Endothelial cell of umbilical vein (primary cell): Measurements from ENCODE around the gene CEP20. TPM values are rescaled to one million over a fixed set of nuclear protein-coding genes. Genes with fewer than 3 reads are reported as not detected.

Experiments
- BruUV-seq: library from RNA; stranded (reverse); fragments of 400-500 nt; replicated peaks from 2 replicates; lab custom pipeline; 2021; lab: Mats Ljungman, UMichigan
- CTCF ChIA-PET: fragments of 300-600, 350-600 bp; sonication (Branson Sonifier 250); formaldehyde crosslinking; loops from one replicate; lab custom pipeline; 2021; ENCODE audit warnings: antibody characterized with exemption, inconsistent platforms; lab: Charles Lee
- POLR2A ChIA-PET: fragments of 300-600, 350-600 bp; sonication (Branson Sonifier 250); formaldehyde crosslinking; loops from one replicate; lab custom pipeline; 2021; ENCODE audit warnings: antibody characterized with exemption, inconsistent platforms; lab: Charles Lee
- DNase-seq: peaks from one replicate; pipeline ENCODE4 v3.0.0-alpha.2; 2011; ENCODE audit warnings: low read depth, low spot score
- FAIRE-seq: peaks from 2 replicates; lab custom pipeline; 2011; peaks lifted over from hg19 to GRCh38; lab: Jason Lieb, UNC
- H2AFZ ChIP-seq: 2 replicates; pipeline ENCODE4 v1.6.0; 2012; ENCODE audit warnings: low read depth, low read length, control low read depth, inconsistent platforms
- H3K27ac ChIP-seq: 2 replicates; pipeline ENCODE4 v1.5.1; 2011; ENCODE audit warnings: low read depth, mild to moderate bottlenecking, control low read depth, low read length, moderate library complexity; ENCODE audit not compliant: insufficient read depth
- H3K27me3 ChIP-seq, 2 experiments: 2 replicates each; pipeline versions ENCODE4 v1.6.0 to v1.6.1; 2011; ENCODE audit warnings: low read length in 2 of 2, mixed read lengths in 1 of 2; ENCODE audit not compliant: control insufficient read depth in 2 of 2, insufficient read depth in 2 of 2
- H3K36me3 ChIP-seq, 2 experiments: 2 replicates in 1 of 2; 3 replicates in 1 of 2; pipeline ENCODE4 v1.5.1; 2011; ENCODE audit warnings: low read length in 2 of 2, mild to moderate bottlenecking in 1 of 2, moderate library complexity in 1 of 2; ENCODE audit not compliant: control insufficient read depth in 2 of 2, insufficient read depth in 2 of 2; ENCODE audit errors: extremely low read depth in 1 of 2
- H3K4me1 ChIP-seq: 3 replicates; pipeline ENCODE4 v1.5.1; 2011; ENCODE audit warnings: mild to moderate bottlenecking, low read length; ENCODE audit not compliant: control insufficient read depth, insufficient read depth; ENCODE audit errors: extremely low read depth
- H3K4me2 ChIP-seq: 2 replicates; pipeline ENCODE4 v1.6.1; 2011; ENCODE audit warnings: low read length, control low read depth, mixed read lengths; ENCODE audit not compliant: insufficient read depth
- H3K4me3 ChIP-seq, 3 experiments: fragments of 200-600 bp in 1 of 3; sonication (generic), shearing (Covaris generic) in 1 of 3; replicated peaks in 1 of 3; 2 replicates each; pipeline ENCODE4 v1.5.1; 2011 to 2016; ENCODE audit warnings: control low read depth in 3 of 3, low read length in 3 of 3, mild to moderate bottlenecking in 2 of 3, inconsistent platforms in 1 of 3, low read depth in 1 of 3, moderate library complexity in 1 of 3; ENCODE audit not compliant: insufficient read depth in 1 of 3
- H3K79me2 ChIP-seq: 2 replicates; pipeline ENCODE4 v1.6.0; 2012; ENCODE audit warnings: low read length, inconsistent platforms; ENCODE audit not compliant: control insufficient read depth, insufficient read depth
- H3K9ac ChIP-seq: replicated peaks from 2 replicates; pipeline ENCODE3; 2011; ENCODE audit warnings: low read length, control low read depth; ENCODE audit not compliant: insufficient read depth; ENCODE audit errors: extremely low read depth
- H3K9me1 ChIP-seq: replicated peaks from 3 replicates; pipeline ENCODE4 v1.6.0; 2011; ENCODE audit warnings: mild to moderate bottlenecking, low read length; ENCODE audit not compliant: control insufficient read depth, insufficient read depth; ENCODE audit errors: extremely low read depth
- H3K9me3 ChIP-seq: replicated peaks from 2 replicates; pipeline ENCODE4 v1.5.1; 2012; ENCODE audit warnings: low read length, inconsistent platforms; ENCODE audit not compliant: control insufficient read depth, insufficient read depth
- H4K20me1 ChIP-seq: replicated peaks from 2 replicates; pipeline ENCODE3; 2011; ENCODE audit warnings: mild to moderate bottlenecking, low read length; ENCODE audit not compliant: control insufficient read depth, insufficient read depth; ENCODE audit errors: extremely low read depth
- CTCF ChIP-seq, 2 donors: IDR thresholded peaks; 1 replicate in 1 of 2; 2 replicates in 1 of 2; pipeline ENCODE4 v1.5.1; 2011; ENCODE audit warnings: low read length in 2 of 2, mild to moderate bottlenecking in 2 of 2, moderate library complexity in 2 of 2, control low read depth in 1 of 2, inconsistent platforms in 1 of 2, low read depth in 1 of 2; ENCODE audit not compliant: insufficient read depth in 1 of 2; ENCODE audit errors: extremely low read depth in 1 of 2
- EZH2 ChIP-seq: IDR thresholded peaks from 2 replicates; pipeline ENCODE4 v1.6.1; 2012; ENCODE audit warnings: borderline replicate concordance, low read depth, mild to moderate bottlenecking, moderate library complexity, low read length, inconsistent platforms; ENCODE audit not compliant: severe bottlenecking
- FOS ChIP-seq: IDR thresholded peaks from 2 replicates; pipeline ENCODE4 v1.6.1; 2011; ENCODE audit warnings: mild to moderate bottlenecking, low read length, moderate library complexity, borderline replicate concordance; ENCODE audit not compliant: insufficient read depth
- GATA2 ChIP-seq: IDR thresholded peaks from 2 replicates; pipeline ENCODE4 v1.7.0; 2011; ENCODE audit warnings: low read depth, mild to moderate bottlenecking, moderate library complexity, mixed read lengths, low read length; ENCODE audit not compliant: insufficient read length, insufficient read depth
- JUN ChIP-seq: IDR thresholded peaks from 2 replicates; pipeline ENCODE4 v1.6.1; 2011; ENCODE audit warnings: borderline replicate concordance, low read depth; ENCODE audit not compliant: insufficient read length, insufficient read depth
- MAX ChIP-seq: IDR thresholded peaks from 2 replicates; pipeline ENCODE4 v1.6.1; 2011; ENCODE audit not compliant: insufficient read depth, insufficient read length
- MYC ChIP-seq: IDR thresholded peaks from one replicate; pipeline ENCODE4 v1.6.1; 2011; ENCODE audit warnings: mild to moderate bottlenecking, low read depth, low read length
- POLR2A ChIP-seq: IDR thresholded peaks from 2 replicates; pipeline ENCODE4 v1.6.1; 2012; ENCODE audit warnings: low read depth, mild to moderate bottlenecking, control low read depth, low read length
- POLR2AphosphoS5 ChIP-seq: IDR thresholded peaks from 2 replicates; pipeline ENCODE4 v1.6.1; 2012; ENCODE audit warnings: low read depth, mild to moderate bottlenecking, control low read depth, low read length, moderate library complexity; ENCODE audit not compliant: insufficient read depth
- dilution Hi-C: fragments of 300-500 bp; cut with MboI; formaldehyde crosslinking; loops from one replicate; pipeline ENCODE4 v1.15.0; 2019; ENCODE audit warnings: low sequenced_read_pairs; ENCODE audit not compliant: extremely low pct_ligation_motif_present
- intact Hi-C: fragments of 100-400 bp; cut with micrococcal nuclease; formaldehyde crosslinking; loops from one replicate; pipeline ENCODE4 v1.10.0; 2022
- polyA plus RNA-seq, 4 experiments: library from polyadenylated mRNA; depleted of rRNA in 3 of 4; stranded (reverse) in 3 of 4; unstranded in 1 of 4; fragments of >200 nt; gene quantifications; 2 replicates each; pipeline versions ENCODE4 v1.2.1 to v1.2.3, GENCODE V29; 2011 to 2012; ENCODE audit warnings: missing spikeins in 1 of 4
- total RNA-seq: library from RNA; stranded (reverse); gene quantifications from 2 replicates; pipeline ENCODE4 v1.2.3, GENCODE V29; 2021

The CEP20 gene
- total and polyA plus RNA-seq, 2 donors (not counting 3 experiments of a cell fraction or from before 2014, with no cell fraction given), result 9.5 to 28.0 TPM

- intact Hi-C loops (no loop called here), dilution Hi-C loops (no loop called here)
- Histone ChIP-seq H3K36me3 (no peaks in the 10 kb centered on the region), H3K9ac (no peak overlapping the region), H3K27me3 (peaks cover 0 to 2% of the 10 kb centered on the region in 2 experiments), H3K9me3 (no peaks in the 10 kb centered on the region), H4K20me1 (no peaks in the 10 kb centered on the region), H3K4me2 (no peak overlapping the region), H2AFZ (no peak overlapping the region), H3K79me2 (no peaks in the 10 kb centered on the region), H3K9me1 (no peaks in the 10 kb centered on the region), H3K27ac (no peak overlapping the region), H3K4me3 (no peak overlapping the region), H3K4me1 (no peaks in the 10 kb centered on the region)
- FAIRE-seq (no peak), DNase-seq (no peak)
- no TSS peak for BruUV-seq
- no peak for TF ChIP-seq POLR2AphosphoS5
- no peak for TF ChIP-seq JUN
- no peak for TF ChIP-seq CTCF (IDR thresholded peaks at IDR 0.05; ENCODE audit: extremely low read depth in 1 of 2, insufficient read depth in 1 of 2, low read depth in 1 of 2, low read length in 2 of 2)
- no peak for TF ChIP-seq POLR2A
- POLR2A ChIA-PET, result no interaction called here
- CTCF ChIA-PET, result interaction anchor here (1.0 to 2.7 kb wide), 4 partner anchors 7 to 145 kb away, joined by 3 to 15 read pairs (median 3); no protein-coding TSS in a partner anchor
Measured at GRCh38 chr16:15829460-15829859, 58.9 kb downstream of the CEP20 start.

- no TSS peak for BruUV-seq
- Histone ChIP-seq H3K9me1 (no peaks in the 10 kb centered on the region), H4K20me1 (no peaks in the 10 kb centered on the region), H3K4me3 (no peak overlapping the region), H3K27me3 (peaks cover 0 to 2% of the 10 kb centered on the region in 2 experiments), H3K36me3 (no peaks in the 10 kb centered on the region), H3K4me2 (no peak overlapping the region), H2AFZ (no peak overlapping the region), H3K79me2 (no peaks in the 10 kb centered on the region), H3K4me1 (no peaks in the 10 kb centered on the region), H3K9me3 (no peaks in the 10 kb centered on the region), H3K27ac (no peak overlapping the region), H3K9ac (no peak overlapping the region)
- intact Hi-C loops (no loop called here), dilution Hi-C loops (no loop called here)
- no peak for TF ChIP-seq POLR2AphosphoS5
- no peak for TF ChIP-seq FOS
- no peak for TF ChIP-seq JUN
- TF ChIP-seq CTCF (IDR thresholded peaks at IDR 0.05; ENCODE audit: extremely low read depth in 1 of 2, insufficient read depth in 1 of 2, low read depth in 1 of 2, low read length in 2 of 2), result no peak
- no peak for TF ChIP-seq MAX
- TF ChIP-seq EZH2, result no peak
- TF ChIP-seq GATA2, result no peak
- TF ChIP-seq MYC, result no peak
- TF ChIP-seq POLR2A, result no peak
- POLR2A ChIA-PET, result no interaction called here
- FAIRE-seq (no peak), DNase-seq (no peak)
- CTCF ChIA-PET, result interaction anchor here (1.3 kb wide), 1 partner anchor 26 kb away, joined by 4 read pairs; no protein-coding TSS in a partner anchor
Measured at GRCh38 chr16:15827709-15828343, 60.6 kb downstream of the CEP20 start.
